ENCODE measurements around the gene TCF7L2. TPM values are rescaled to one million over a fixed set of nuclear protein-coding genes. Genes with fewer than 3 reads are reported as not detected.

Gene TCF7L2
- total RNA-seq, 1 experiment from 2014 or later = 0.47 TPM

GRCh38 chr10:112959207-112959838 lies 9.3 kb downstream of the TCF7L2 start:
- in situ Hi-C loops (cut with HindIII; ENCODE audit: low pct_unique_long_range_greater_than_20kb, low sequenced_read_pairs) = no loop called here
- DNase-seq (ENCODE audit: low read depth) = peak; percentile 80

- peak; percentile 40 for DNase-seq (ENCODE audit: low read depth)
- in situ Hi-C loops (cut with HindIII; ENCODE audit: low pct_unique_long_range_greater_than_20kb, low sequenced_read_pairs) = no loop called here
These were observed 10.2 kb downstream of the TCF7L2 start for GRCh38 chr10:112960151-112960681.

GRCh38 chr10:112961609-112962008 lies 11.6 kb downstream of the TCF7L2 start:
- DNase-seq (ENCODE audit: low read depth) = no peak
- in situ Hi-C loops (cut with HindIII; ENCODE audit: low pct_unique_long_range_greater_than_20kb, low sequenced_read_pairs) = no loop called here

- DNase-seq (ENCODE audit: low read depth) = no peak
- in situ Hi-C loops (cut with HindIII; ENCODE audit: low pct_unique_long_range_greater_than_20kb, low sequenced_read_pairs) = no loop called here
These were observed 12.3 kb downstream of the TCF7L2 start for GRCh38 chr10:112962343-112962742.

- DNase-seq (ENCODE audit: low read depth) = peak; percentile 37
- in situ Hi-C loops (cut with HindIII; ENCODE audit: low pct_unique_long_range_greater_than_20kb, low sequenced_read_pairs) = no loop called here
These were observed 13.8 kb downstream of the TCF7L2 start for GRCh38 chr10:112963835-112964234.

- DNase-seq (ENCODE audit: low read depth) = no peak
- in situ Hi-C loops (cut with HindIII; ENCODE audit: low pct_unique_long_range_greater_than_20kb, low sequenced_read_pairs) = no loop called here
These were observed 14.4 kb downstream of the TCF7L2 start for GRCh38 chr10:112964482-112964881.

GRCh38 chr10:112966194-112966855 lies 16.3 kb downstream of the TCF7L2 start:
- DNase-seq (ENCODE audit: low read depth) = no peak
- in situ Hi-C loops (cut with HindIII; ENCODE audit: low pct_unique_long_range_greater_than_20kb, low sequenced_read_pairs) = no loop called here

GRCh38 chr10:112967200-112967599 lies 17.2 kb downstream of the TCF7L2 start:
- DNase-seq (ENCODE audit: low read depth) = peak; percentile 47

GRCh38 chr10:112969131-112969530 lies 19.1 kb downstream of the TCF7L2 start:
- no peak for DNase-seq (ENCODE audit: low read depth)
- in situ Hi-C loops (cut with HindIII; ENCODE audit: low pct_unique_long_range_greater_than_20kb, low sequenced_read_pairs) = no loop called here

More at GRCh38 chr10:112967200-112967599, 17.2 kb downstream of the TCF7L2 start:
- in situ Hi-C loops (cut with HindIII; ENCODE audit: low pct_unique_long_range_greater_than_20kb, low sequenced_read_pairs) = no loop called here

- no peak for DNase-seq (ENCODE audit: low read depth)
- in situ Hi-C loops (cut with HindIII; ENCODE audit: low pct_unique_long_range_greater_than_20kb, low sequenced_read_pairs) = no loop called here
These were observed 19.5 kb downstream of the TCF7L2 start for GRCh38 chr10:112969542-112969941.

- in situ Hi-C loops (cut with HindIII; ENCODE audit: low pct_unique_long_range_greater_than_20kb, low sequenced_read_pairs) = no loop called here
- DNase-seq (ENCODE audit: low read depth) = no peak
These were observed 20.0 kb downstream of the TCF7L2 start for GRCh38 chr10:112970021-112970420.

GRCh38 chr10:112972606-112973005 lies 22.6 kb downstream of the TCF7L2 start:
- in situ Hi-C loops (cut with HindIII; ENCODE audit: low pct_unique_long_range_greater_than_20kb, low sequenced_read_pairs) = no loop called here

GRCh38 chr10:112973046-112973445 lies 23.0 kb downstream of the TCF7L2 start:
- no peak for DNase-seq (ENCODE audit: low read depth)
- in situ Hi-C loops (cut with HindIII; ENCODE audit: low pct_unique_long_range_greater_than_20kb, low sequenced_read_pairs) = no loop called here

More at GRCh38 chr10:112972606-112973005, 22.6 kb downstream of the TCF7L2 start:
- no peak for DNase-seq (ENCODE audit: low read depth)

- in situ Hi-C loops (cut with HindIII; ENCODE audit: low pct_unique_long_range_greater_than_20kb, low sequenced_read_pairs) = no loop called here
- DNase-seq (ENCODE audit: low read depth) = no peak
These were observed 23.8 kb downstream of the TCF7L2 start for GRCh38 chr10:112973805-112974204.

GRCh38 chr10:112977426-112977898 lies 27.4 kb downstream of the TCF7L2 start:
- in situ Hi-C loops (cut with HindIII; ENCODE audit: low pct_unique_long_range_greater_than_20kb, low sequenced_read_pairs) = no loop called here
- no peak for DNase-seq (ENCODE audit: low read depth)

- in situ Hi-C loops (cut with HindIII; ENCODE audit: low pct_unique_long_range_greater_than_20kb, low sequenced_read_pairs) = no loop called here
- no peak for DNase-seq (ENCODE audit: low read depth)
These were observed 29.9 kb downstream of the TCF7L2 start for GRCh38 chr10:112979927-112980326.

GRCh38 chr10:112980937-112981336 lies 30.9 kb downstream of the TCF7L2 start:
- in situ Hi-C loops (cut with HindIII; ENCODE audit: low pct_unique_long_range_greater_than_20kb, low sequenced_read_pairs) = no loop called here
- DNase-seq (ENCODE audit: low read depth) = no peak

GRCh38 chr10:112981553-112981952 lies 31.5 kb downstream of the TCF7L2 start:
- in situ Hi-C loops (cut with HindIII; ENCODE audit: low pct_unique_long_range_greater_than_20kb, low sequenced_read_pairs) = no loop called here
- DNase-seq (ENCODE audit: low read depth) = no peak

- in situ Hi-C loops (cut with HindIII; ENCODE audit: low pct_unique_long_range_greater_than_20kb, low sequenced_read_pairs) = no loop called here
- DNase-seq (ENCODE audit: low read depth) = no peak
These were observed 33.5 kb downstream of the TCF7L2 start for GRCh38 chr10:112983444-112984056.
